HEK293 (cell line): Measurements from ENCODE around the gene DNAJC6.

Source experiments
- CTCF ChIA-PET: fragments of 350-600 bp; formaldehyde crosslinking; extraction: SDS; loops from one replicate; lab custom pipeline; 2021; ENCODE audit warnings: antibody characterized with exemption; lab: Yijun Ruan, JAX
- POLR2A ChIA-PET: fragments of 300-600 bp; formaldehyde crosslinking; extraction: SDS; loops from one replicate; lab custom pipeline; 2020; ENCODE audit warnings: antibody characterized with exemption, inconsistent platforms; lab: Yijun Ruan, JAX
- H3K27ac ChIP-seq: fragments of 200-500 bp; sonication (Bioruptor generic); 2 replicates; pipeline ENCODE4 v1.5.1; 2014; ENCODE audit warnings: low read depth, low read length, control low read depth, inconsistent platforms; ENCODE audit errors: extremely low read depth
- H3K36me3 ChIP-seq, 2 experiments: fragments of 200-500 bp in 1 of 2; sonication (Bioruptor generic) in 1 of 2; 1 replicate in 1 of 2; 2 replicates in 1 of 2; pipeline ENCODE4 v1.5.1; 2014 to 2017; ENCODE audit warnings: inconsistent platforms in 2 of 2, low read length in 2 of 2; ENCODE audit not compliant: control insufficient read depth in 2 of 2, insufficient read depth in 1 of 2
- H3K4me1 ChIP-seq: fragments of 200-500 bp; sonication (Bioruptor generic); 2 replicates; pipeline ENCODE4 v1.5.1; 2014; ENCODE audit warnings: mild to moderate bottlenecking, low read length, inconsistent platforms; ENCODE audit not compliant: control insufficient read depth, insufficient read depth
- H3K4me3 ChIP-seq: 2 replicates; pipeline ENCODE4 v1.5.1; 2011; ENCODE audit warnings: low read depth, mild to moderate bottlenecking, control low read depth, low read length, moderate library complexity
- H3K9me3 ChIP-seq: fragments of 200-500 bp; sonication (Bioruptor generic); 2 replicates; pipeline ENCODE4 v1.5.1; 2014; ENCODE audit warnings: low read depth, low read length, inconsistent platforms; ENCODE audit not compliant: control insufficient read depth, insufficient read depth
- ATF2 ChIP-seq: fragments of 450-650 bp; formaldehyde crosslinking; IDR thresholded peaks from 2 replicates; pipeline ENCODE4 v1.5.1; 2016; ENCODE audit warnings: missing biosample characterization, missing genetic modification characterization, low read depth
- HOXD13 ChIP-seq: sonication (generic); formaldehyde crosslinking; IDR thresholded peaks from 2 replicates; pipeline ENCODE4 v1.8.0; 2022; ENCODE audit warnings: missing genetic modification reagents, borderline replicate concordance
- KLF9 ChIP-seq: fragments of 450-650 bp; formaldehyde crosslinking; IDR thresholded peaks from 2 replicates; pipeline ENCODE4 v1.5.1; 2016; ENCODE audit warnings: missing biosample characterization, missing genetic modification characterization, low read depth
- ZBTB44 ChIP-seq: fragments of 450-650 bp; IDR thresholded peaks from 2 replicates; pipeline ENCODE4 v1.5.1; 2018; ENCODE audit warnings: missing biosample characterization, mild to moderate bottlenecking, missing genetic modification characterization
- ZBTB48 ChIP-seq: fragments of 450-650 bp; formaldehyde crosslinking; IDR thresholded peaks from 2 replicates; pipeline ENCODE4 v1.5.1; 2016; ENCODE audit warnings: missing biosample characterization, missing genetic modification characterization
- ZEB2 ChIP-seq: fragments of 450-650 bp; formaldehyde crosslinking; IDR thresholded peaks from 2 replicates; pipeline ENCODE4 v1.5.1; 2016; ENCODE audit warnings: missing biosample characterization, missing genetic modification characterization
- ZNF146 ChIP-seq: fragments of 450-650 bp; formaldehyde crosslinking; IDR thresholded peaks from 2 replicates; pipeline ENCODE4 v1.5.1; 2016; ENCODE audit warnings: missing biosample characterization, missing genetic modification characterization
- ZNF18 ChIP-seq: fragments of 450-650 bp; formaldehyde crosslinking; IDR thresholded peaks from 2 replicates; pipeline ENCODE4 v1.5.1; 2016; ENCODE audit warnings: missing biosample characterization, missing genetic modification characterization
- ZNF248 ChIP-seq: fragments of 450-650 bp; formaldehyde crosslinking; IDR thresholded peaks from 2 replicates; pipeline ENCODE4 v1.5.1; 2017; ENCODE audit warnings: missing biosample characterization, missing genetic modification characterization
- ZNF350 ChIP-seq: fragments of 450-650 bp; formaldehyde crosslinking; IDR thresholded peaks from 2 replicates; pipeline ENCODE4 v1.5.0; 2017; ENCODE audit warnings: missing biosample characterization, mild to moderate bottlenecking, missing genetic modification characterization
- ZNF426 ChIP-seq: fragments of 450-650 bp; formaldehyde crosslinking; IDR thresholded peaks from 2 replicates; pipeline ENCODE4 v1.5.1; 2017; ENCODE audit warnings: missing biosample characterization, missing genetic modification characterization, mild to moderate bottlenecking, inconsistent platforms, moderate library complexity
- ZNF596 ChIP-seq: fragments of 450-650 bp; IDR thresholded peaks from 2 replicates; pipeline ENCODE4 v1.5.0; 2018; ENCODE audit warnings: missing biosample characterization, mild to moderate bottlenecking, missing genetic modification characterization, moderate library complexity
- ZNF664 ChIP-seq: fragments of 450-650 bp; formaldehyde crosslinking; IDR thresholded peaks from 2 replicates; pipeline ENCODE4 v1.5.1; 2016; ENCODE audit warnings: missing biosample characterization, missing genetic modification characterization
- ZNF747 ChIP-seq: fragments of 450-650 bp; formaldehyde crosslinking; IDR thresholded peaks from 2 replicates; pipeline ENCODE4 v1.5.1; 2016; ENCODE audit warnings: missing biosample characterization, missing genetic modification characterization
- ZNF76 ChIP-seq: fragments of 450-650 bp; formaldehyde crosslinking; IDR thresholded peaks from 2 replicates; pipeline ENCODE4; 2016; ENCODE audit warnings: low read depth, missing biosample characterization, missing genetic modification characterization, borderline replicate concordance

DNAJC6 gene

GRCh38 chr1:65343286-65343685 is 33.9 kb downstream of the DNAJC6 start (continued):
- TF ChIP-seq ZBTB44 (peak; percentile 26; the same call in 1 of the 2 replicates), ZNF596 (tag by site-specific recombination) (no peak), ZNF664 (no peak), ZNF248 (tag by site-specific recombination) (no peak), ATF2 (tag by site-specific recombination) (0 out of 2 replicates have a peak, but pooled peaks have one; percentile 25), ZNF76 (tag by site-specific recombination) (no peak), ZNF426 (tag by site-specific recombination) (no peak), KLF9 (no peak)
- TF ChIP-seq, all 188 proteins: peak for 8

GRCh38 chr1:65344171-65344814 is 35.0 kb downstream of the DNAJC6 start:
- Histone ChIP-seq H3K36me3 (no peaks in the 10 kb centered on the region), H3K4me1 (no peaks in the 10 kb centered on the region), H3K27ac (no peak overlapping the region), H3K9me3 (no peaks in the 10 kb centered on the region), H3K4me3 (no peak overlapping the region)
- ChIA-PET CTCF (interaction anchor here (0.6 kb wide), 1 partner anchor 32 kb away, joined by 3 read pairs; no protein-coding TSS in a partner anchor), POLR2A (no interaction called here)
- TF ChIP-seq ZEB2 (tag by site-specific recombination) (0 out of 2 replicates have a peak, but pooled peaks have one; percentile 51), HOXD13 (no peak)

- H3K36me3 ChIP-seq = no peaks in the 10 kb centered on the region
- no peaks in the 10 kb centered on the region for H3K4me1 ChIP-seq
- H3K4me3 ChIP-seq = no peak overlapping the region
- ChIA-PET CTCF (no interaction called here), POLR2A (no interaction called here)
- no peak for TF ChIP-seq ZNF747 (tag by site-specific recombination)
- no peak for TF ChIP-seq ZNF18
- no peak for TF ChIP-seq ZNF146
- TF ChIP-seq ZBTB48 (tag by site-specific recombination) = no peak
- no peak for TF ChIP-seq ZNF350 (tag by site-specific recombination)
- H3K27ac ChIP-seq = no peak overlapping the region
- H3K9me3 ChIP-seq = no peaks in the 10 kb centered on the region
These were observed 36.8 kb downstream of the DNAJC6 start for GRCh38 chr1:65346190-65346589.
